ENCODE measurements around the gene KRTAP21-3.
A peak's percentile ranks its signal among the peaks of the same experiment; 100 is the strongest.
"Not testable (repeated sequence)": the region's sequence is repeated elsewhere in the genome, so short reads cannot be mapped to it uniquely, and the experiment has no call there.

The KRTAP21-3 gene

GRCh38 chr21:30718239-30718909, at the start of gene KRTAP21-3:
TSS of gene KRTAP21-3 (minus strand) at chr21:30718777. CDS start at chr21:30718759, 18 bp downstream.
- DNase-seq (ENCODE audit: low read depth in 2 of 3, low spot score in 1 of 3) = no peak

GRCh38 chr21:30760776-30761175, 42.2 kb upstream of the KRTAP21-3 start:
- no peak for DNase-seq (ENCODE audit: low read depth in 2 of 3, low spot score in 1 of 3)

- DNase-seq (ENCODE audit: low read depth in 2 of 3, low spot score in 1 of 3) = no peak
Observed at GRCh38 chr21:30758306-30758705, 39.7 kb upstream of the KRTAP21-3 start.

- DNase-seq (ENCODE audit: low read depth in 2 of 3, low spot score in 1 of 3) = not testable (repeated sequence)
Observed at GRCh38 chr21:30755328-30755727, 36.8 kb upstream of the KRTAP21-3 start, which contains the start of gene KRTAP21-1. TSS of gene KRTAP21-1 (minus strand) at chr21:30755428. CDS start at chr21:30755378, 50 bp downstream.

- DNase-seq (ENCODE audit: low read depth in 2 of 3, low spot score in 1 of 3) = no peak
Observed at GRCh38 chr21:30747159-30747558, 28.6 kb upstream of the KRTAP21-3 start, which contains the start of gene KRTAP21-2. TSS of gene KRTAP21-2 (minus strand) at chr21:30747259. CDS start at chr21:30747202, 57 bp downstream.

- no peak for DNase-seq (ENCODE audit: low read depth in 2 of 3, low spot score in 1 of 3)
Observed at GRCh38 chr21:30740462-30740861, 21.9 kb upstream of the KRTAP21-3 start.

- DNase-seq (ENCODE audit: low read depth in 2 of 3, low spot score in 1 of 3) = no peak
Observed at GRCh38 chr21:30733026-30733425, 14.4 kb upstream of the KRTAP21-3 start.

GRCh38 chr21:30726726-30727125, 8.1 kb upstream of the KRTAP21-3 start:
- DNase-seq (ENCODE audit: low read depth in 2 of 3, low spot score in 1 of 3) = no peak

GRCh38 chr21:30719401-30719800, 824 bp upstream of the KRTAP21-3 start:
- no peak for DNase-seq (ENCODE audit: low read depth in 2 of 3, low spot score in 1 of 3)

- no peak for DNase-seq (ENCODE audit: low read depth in 2 of 3, low spot score in 1 of 3)
Observed at GRCh38 chr21:30717105-30717504, 1.5 kb downstream of the KRTAP21-3 start.

- DNase-seq (ENCODE audit: low read depth in 2 of 3, low spot score in 1 of 3) = no peak
Observed at GRCh38 chr21:30714946-30715345, 3.6 kb downstream of the KRTAP21-3 start.

GRCh38 chr21:30714456-30714855, 4.1 kb downstream of the KRTAP21-3 start:
- no peak for DNase-seq (ENCODE audit: low read depth in 2 of 3, low spot score in 1 of 3)

- DNase-seq (ENCODE audit: low read depth in 2 of 3, low spot score in 1 of 3) = no peak
Observed at GRCh38 chr21:30713766-30714165, 4.8 kb downstream of the KRTAP21-3 start.

- DNase-seq (ENCODE audit: low read depth in 2 of 3, low spot score in 1 of 3) = peak in 1 of 3 donors; percentile 8
Observed at GRCh38 chr21:30710499-30710898, 8.1 kb downstream of the KRTAP21-3 start.

GRCh38 chr21:30707409-30707808, 11.2 kb downstream of the KRTAP21-3 start:
- no peak for DNase-seq (ENCODE audit: low read depth in 2 of 3, low spot score in 1 of 3)

- DNase-seq (ENCODE audit: low read depth in 2 of 3, low spot score in 1 of 3) = no peak
Observed at GRCh38 chr21:30695956-30696355, 22.6 kb downstream of the KRTAP21-3 start.

GRCh38 chr21:30689822-30690221, 28.8 kb downstream of the KRTAP21-3 start:
- DNase-seq (ENCODE audit: low read depth in 2 of 3, low spot score in 1 of 3) = no peak

GRCh38 chr21:30684506-30684905, 34.1 kb downstream of the KRTAP21-3 start:
- no peak for DNase-seq (ENCODE audit: low read depth in 2 of 3, low spot score in 1 of 3)

- DNase-seq (ENCODE audit: low read depth in 2 of 3, low spot score in 1 of 3) = no peak
Observed at GRCh38 chr21:30680586-30680985, 38.0 kb downstream of the KRTAP21-3 start.

GRCh38 chr21:30676737-30677136, 41.8 kb downstream of the KRTAP21-3 start:
- no peak for DNase-seq (ENCODE audit: low read depth in 2 of 3, low spot score in 1 of 3)

GRCh38 chr21:30674312-30674711, 44.3 kb downstream of the KRTAP21-3 start:
- DNase-seq (ENCODE audit: low read depth in 2 of 3, low spot score in 1 of 3) = no peak

- no peak for DNase-seq (ENCODE audit: low read depth in 2 of 3, low spot score in 1 of 3)
Observed at GRCh38 chr21:30672985-30673650, 45.5 kb downstream of the KRTAP21-3 start.

Measured in stimulated activated CD4-positive, alpha-beta T cell treated with anti-CD3 and anti-CD28 coated beads, Interleukin-12 subunit alpha, Interleukin-12 subunit beta, amount 100 ng/mL, for 48 hours (primary cell).